HG02678 (cell line): ENCODE measurements around the gene CGRRF1.

Source experiments
- ATAC-seq: cut with Tn5 transposase; IDR thresholded peaks from one replicate; pipeline ENCODE4 v1.9.1; 2021; ENCODE audit warnings: mild to moderate bottlenecking, moderate library complexity; ENCODE audit not compliant: unreplicated experiment

Gene CGRRF1

GRCh38 chr14:54489731-54490444, 19.8 kb upstream of the CGRRF1 start:
- ATAC-seq, result no peak

DNA sequence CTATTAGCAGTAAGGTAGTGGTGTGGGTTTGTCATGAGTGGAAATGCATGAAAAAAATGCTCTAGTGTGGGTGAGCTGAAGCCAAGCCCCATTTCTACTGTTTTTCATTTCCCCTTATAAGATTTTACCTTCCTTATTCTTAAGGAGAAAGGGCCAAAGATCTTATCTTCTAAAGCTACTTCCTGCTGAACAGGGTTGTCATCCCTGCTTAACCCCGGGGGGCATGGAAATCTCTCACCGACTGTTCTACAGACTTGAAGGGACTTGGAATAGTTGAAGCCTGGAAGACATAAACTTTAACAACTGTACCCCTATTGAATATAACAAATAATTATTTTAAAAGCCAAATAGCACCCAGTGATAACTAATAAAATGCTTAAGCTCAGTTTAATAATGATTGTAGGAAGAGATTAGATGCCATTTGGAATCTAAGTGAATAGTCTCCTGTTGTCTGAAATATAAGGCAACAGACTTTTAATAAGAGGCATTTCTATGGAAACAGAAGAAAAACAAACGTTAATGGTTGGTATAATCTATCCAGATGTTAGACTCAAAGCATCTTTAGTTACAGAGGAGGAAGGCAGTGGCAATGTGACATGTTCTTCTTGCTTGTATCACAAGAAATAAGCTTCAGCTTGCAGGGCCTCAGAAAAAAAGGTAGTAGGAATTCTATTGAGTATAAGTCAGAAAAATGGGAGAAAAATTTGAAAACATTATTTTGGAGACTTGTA, 19.1 kb upstream of the CGRRF1 start:
- ATAC-seq, result no peak

- no peak for ATAC-seq
These were observed 16.4 kb upstream of the CGRRF1 start for GRCh38 chr14:54493293-54493692.

DNA sequence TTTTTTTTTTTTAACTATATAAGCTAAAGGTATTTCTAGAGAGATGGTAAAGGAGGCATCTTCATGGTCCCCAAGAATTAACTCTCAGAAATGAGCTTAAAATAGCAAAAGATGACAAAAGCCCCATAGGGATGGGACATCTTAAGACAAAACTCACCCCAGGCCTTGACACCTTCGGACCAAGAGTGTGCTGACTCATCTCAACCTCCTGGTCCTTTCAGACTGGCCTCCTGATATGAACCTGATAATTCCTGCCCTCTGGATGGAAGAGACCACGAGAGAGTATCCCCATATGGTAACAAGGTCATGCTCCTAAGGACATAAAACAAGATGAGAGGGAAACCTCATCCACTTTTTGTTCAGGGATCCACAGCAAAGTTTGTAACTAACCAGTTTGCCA, 12.5 kb upstream of the CGRRF1 start:
- ATAC-seq, result no peak

DNA sequence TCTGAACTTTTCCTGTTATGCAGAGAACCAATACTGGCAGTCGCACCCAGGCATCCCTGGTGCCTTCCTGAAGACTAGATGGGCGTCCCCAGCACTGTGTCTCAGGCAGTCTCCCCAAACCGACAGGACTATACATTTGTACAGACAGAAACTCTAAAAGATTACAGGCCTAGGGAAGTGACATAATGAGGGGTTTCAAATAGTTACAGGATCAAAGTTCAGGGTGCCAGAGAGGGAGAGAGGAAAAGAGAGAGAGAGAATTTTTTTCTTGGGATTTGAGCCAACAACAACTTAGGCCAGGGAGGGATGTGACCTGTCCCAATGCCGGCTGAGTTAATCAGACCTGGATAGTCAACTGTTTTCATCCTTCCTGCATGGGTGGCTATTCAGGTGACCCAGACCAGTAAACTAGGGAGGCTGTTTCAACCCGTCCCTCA, 11.6 kb upstream of the CGRRF1 start:
- no peak for ATAC-seq

- no peak for ATAC-seq
These were observed 11.1 kb upstream of the CGRRF1 start for GRCh38 chr14:54498579-54498978.

DNA sequence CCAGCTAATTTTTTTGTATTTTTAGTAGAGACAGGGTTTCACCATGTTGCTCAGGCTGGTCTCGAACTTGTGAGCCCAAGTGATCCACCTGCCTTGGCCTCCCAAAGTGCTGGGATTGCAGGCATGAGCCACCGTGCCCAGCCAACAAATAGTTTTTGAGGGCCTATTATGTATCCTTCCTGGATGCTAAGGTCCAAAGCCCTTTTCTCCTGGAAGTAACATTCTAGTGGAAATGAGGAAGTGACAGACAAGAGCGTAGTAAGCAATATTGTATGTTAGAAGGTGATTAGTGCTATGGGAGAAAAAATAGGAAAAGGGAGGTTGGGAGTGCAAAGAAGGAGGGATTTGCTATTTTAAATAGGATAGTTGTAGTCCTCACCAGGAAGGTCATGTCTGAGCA, 9.0 kb upstream of the CGRRF1 start:
- no peak for ATAC-seq

DNA sequence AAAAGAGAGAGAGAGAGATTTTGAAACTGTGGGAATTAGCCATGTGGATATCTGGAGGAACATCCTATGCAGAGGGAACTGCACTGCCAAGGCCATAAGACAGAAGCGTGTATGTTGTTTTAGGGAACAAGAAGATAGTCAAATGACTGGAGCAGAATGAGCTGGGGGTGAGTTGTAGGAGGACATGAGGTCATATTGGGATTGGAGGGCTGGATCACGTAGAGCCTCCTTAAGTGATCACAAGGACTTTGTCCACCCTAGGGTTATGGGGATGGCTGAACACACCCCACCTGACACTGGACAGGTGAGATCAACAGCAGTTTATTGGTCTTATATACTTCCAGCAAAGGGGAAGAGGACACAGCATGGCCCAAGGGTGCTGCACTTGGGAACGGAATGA, 8.2 kb upstream of the CGRRF1 start:
- no peak for ATAC-seq

DNA sequence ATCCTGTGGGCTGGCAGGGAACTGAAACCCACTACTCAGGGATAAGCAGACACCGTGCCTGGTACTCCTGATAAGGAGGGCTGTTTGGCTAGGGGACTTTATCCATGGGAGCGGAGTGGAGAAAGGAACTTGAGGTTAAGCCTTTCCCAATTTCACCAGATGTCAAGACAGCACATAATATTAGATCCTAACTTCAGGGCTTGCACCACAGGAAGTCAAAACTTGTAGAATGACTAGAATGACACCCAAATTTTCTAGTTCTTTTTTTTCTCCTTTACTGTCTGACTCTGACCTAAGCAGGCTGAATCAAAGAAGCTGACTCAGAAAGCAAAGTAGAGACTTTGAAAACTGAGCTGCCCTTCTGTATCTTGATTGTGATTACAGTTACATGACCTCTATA, 7.1 kb upstream of the CGRRF1 start:
- ATAC-seq, result no peak

GRCh38 chr14:54503486-54503885, 6.2 kb upstream of the CGRRF1 start:
- ATAC-seq, result no peak

GRCh38 chr14:54512393-54512792, 2.7 kb downstream of the CGRRF1 start:
- no peak for ATAC-seq

GRCh38 chr14:54515670-54516069, 6.0 kb downstream of the CGRRF1 start:
- ATAC-seq, result no peak

- no peak for ATAC-seq
These were observed 7.0 kb downstream of the CGRRF1 start for GRCh38 chr14:54516709-54517108.

GRCh38 chr14:54524410-54524809, 14.7 kb downstream of the CGRRF1 start:
- ATAC-seq, result no peak

DNA sequence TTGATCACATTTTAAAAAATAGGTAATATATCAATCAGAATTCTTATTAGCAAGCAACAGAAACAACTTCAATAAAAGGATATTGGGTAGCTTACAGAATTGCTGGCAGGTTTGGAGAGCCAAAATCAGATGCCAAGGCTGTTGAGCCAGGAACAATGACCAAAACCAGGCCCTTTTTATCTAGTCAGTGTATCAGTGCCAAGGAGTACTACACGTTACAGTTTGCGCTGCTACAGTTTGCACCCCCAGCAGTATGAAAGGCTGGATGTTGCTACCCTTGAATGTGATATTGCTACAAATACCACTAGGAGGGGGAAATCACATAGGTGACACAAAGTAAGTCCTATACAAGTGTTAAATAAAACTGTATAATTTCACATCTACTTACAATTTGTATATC, 19.3 kb downstream of the CGRRF1 start:
- ATAC-seq, result no peak

- no peak for ATAC-seq
These were observed 20.1 kb downstream of the CGRRF1 start for GRCh38 chr14:54529811-54530210.

- ATAC-seq, result peak; percentile 92
These were observed 22.7 kb downstream of the CGRRF1 start for GRCh38 chr14:54532111-54533012.

DNA sequence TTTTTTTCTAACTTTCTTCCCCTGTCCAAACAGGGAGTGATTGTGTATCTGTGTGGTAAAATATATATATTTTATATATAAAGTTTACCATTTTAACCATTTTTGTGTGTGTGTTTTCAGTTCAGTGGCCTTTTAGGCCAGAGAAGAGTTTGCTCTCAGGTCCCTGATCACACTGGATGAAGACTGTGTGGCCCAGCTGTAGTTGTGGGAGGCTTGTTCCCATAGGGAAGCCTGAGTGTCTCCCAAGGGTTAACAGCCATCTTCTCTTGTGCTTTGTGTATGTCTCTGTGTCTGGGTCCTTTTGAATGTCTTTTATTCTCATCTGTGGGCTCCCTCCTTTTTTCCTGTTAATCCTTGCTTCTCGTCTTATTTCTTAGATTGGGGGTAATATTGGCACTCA, 23.4 kb downstream of the CGRRF1 start:
- ATAC-seq, result no peak

DNA sequence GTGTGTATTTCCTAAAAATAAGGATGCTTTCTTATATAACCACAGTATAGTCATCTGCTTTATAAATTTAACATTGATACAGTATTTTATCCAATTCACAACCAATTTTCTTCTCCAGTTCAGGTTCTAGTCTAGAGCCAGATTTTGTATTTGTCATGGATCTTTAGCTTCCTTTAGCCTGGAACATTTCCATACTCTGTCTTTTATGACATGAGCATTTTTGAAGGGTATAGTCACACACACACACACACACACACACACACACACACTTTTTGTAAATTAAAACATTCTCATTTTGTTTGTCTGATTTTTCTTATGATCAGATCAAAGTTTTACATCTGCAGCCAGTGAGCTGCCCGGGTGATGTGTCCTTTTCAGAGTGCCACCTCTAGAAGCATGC, 25.4 kb downstream of the CGRRF1 start:
- no peak for ATAC-seq

GRCh38 chr14:54535646-54536045, 25.9 kb downstream of the CGRRF1 start:
- no peak for ATAC-seq

DNA sequence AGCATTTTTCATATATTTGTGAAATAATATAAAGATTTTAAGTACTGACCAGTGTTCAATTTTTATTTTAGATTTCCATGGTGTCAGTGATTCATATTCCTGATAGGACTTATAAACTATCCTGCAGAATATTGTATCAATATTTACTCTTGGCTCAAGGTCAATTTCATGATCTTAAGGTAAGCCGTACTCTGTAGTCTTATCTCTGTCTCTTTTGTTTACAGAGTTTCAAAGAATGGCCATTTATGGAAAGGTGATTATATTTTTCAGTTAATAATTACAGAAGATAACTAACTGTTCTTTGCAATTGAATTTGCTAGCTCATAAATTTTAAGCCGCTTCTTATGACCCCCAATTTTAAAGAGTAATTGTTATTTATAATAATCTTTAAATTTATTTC, 27.9 kb downstream of the CGRRF1 start:
- ATAC-seq, result no peak

GRCh38 chr14:54538055-54538454, 28.3 kb downstream of the CGRRF1 start:
- no peak for ATAC-seq
